H1 (cell line): ENCODE results near the gene ADSS1. TPM values are rescaled to one million over a fixed set of nuclear protein-coding genes. Genes with fewer than 3 reads are reported as not detected.

Source experiments
- CTCF ChIA-PET: fragments of 300-600 bp; sonication (Branson Sonifier 250); formaldehyde crosslinking; loops from one replicate; lab custom pipeline; 2021; ENCODE audit not compliant: partially characterized antibody; lab: Charles Lee
- POLR2A ChIA-PET: fragments of 300-600 bp; sonication (Branson Sonifier 250); formaldehyde crosslinking; loops from one replicate; lab custom pipeline; 2021; ENCODE audit warnings: inconsistent platforms; ENCODE audit not compliant: partially characterized antibody; lab: Charles Lee
- DNase-seq, 2 experiments: peaks; one replicate each; pipeline versions ENCODE4 v3.0.0 to v3.0.0-alpha.2; 2010 to 2022; ENCODE audit warnings: low spot score in 2 of 2, low read depth in 1 of 2, mixed read lengths in 1 of 2
- FAIRE-seq: peaks from 2 replicates; lab custom pipeline; 2011; peaks lifted over from hg19 to GRCh38; lab: Jason Lieb, UNC
- H2AFZ ChIP-seq: 2 replicates; pipeline ENCODE4 v1.8.1; 2012; ENCODE audit warnings: low read length, inconsistent platforms
- H2AK5ac ChIP-seq: 2 replicates; pipeline ENCODE4 v1.6.1; 2013; ENCODE audit warnings: low read depth, low read length
- H2BK120ac ChIP-seq: replicated peaks from 2 replicates; pipeline ENCODE3; 2013; ENCODE audit warnings: low read depth, low read length, inconsistent platforms
- H2BK12ac ChIP-seq: 2 replicates; pipeline ENCODE4 v1.6.1; 2013; ENCODE audit warnings: low read depth, low read length
- H2BK15ac ChIP-seq: 2 replicates; pipeline ENCODE4 v1.6.1; 2013; ENCODE audit warnings: low read length
- H2BK20ac ChIP-seq: 2 replicates; pipeline ENCODE4 v1.6.1; 2013; ENCODE audit warnings: low read length
- H2BK5ac ChIP-seq: 2 replicates; pipeline ENCODE4 v1.6.1; 2013; ENCODE audit warnings: low read depth, low read length
- H3K14ac ChIP-seq: 2 replicates; pipeline ENCODE4 v1.6.1; 2013; ENCODE audit warnings: inconsistent platforms; ENCODE audit not compliant: insufficient read length
- H3K18ac ChIP-seq: 2 replicates; pipeline ENCODE4 v1.6.1; 2013; ENCODE audit warnings: low read length; ENCODE audit errors: extremely low read depth
- H3K23ac ChIP-seq: 2 replicates; pipeline ENCODE4 v1.6.1; 2013; ENCODE audit warnings: inconsistent platforms; ENCODE audit not compliant: insufficient read length
- H3K23me2 ChIP-seq: 2 replicates; pipeline ENCODE4 v1.6.1; 2013; ENCODE audit warnings: low read depth, low read length
- H3K27ac ChIP-seq: 2 replicates; pipeline ENCODE4 v1.6.1; 2011; ENCODE audit warnings: low read depth, low read length, inconsistent platforms
- H3K27me3 ChIP-seq, 4 experiments: replicated peaks in 1 of 4; 1 replicate in 1 of 4; 2 replicates in 3 of 4; pipeline versions ENCODE4 v1.6.1 to v1.8.1; 2011 to 2013; ENCODE audit warnings: low read length in 3 of 4, mild to moderate bottlenecking in 3 of 4, inconsistent platforms in 2 of 4, mixed read lengths in 2 of 4, moderate library complexity in 1 of 4; ENCODE audit not compliant: control insufficient read depth in 3 of 4, insufficient read depth in 3 of 4; ENCODE audit errors: extremely low read depth in 1 of 4
- H3K36me3 ChIP-seq, 4 experiments: 2 replicates each; pipeline versions ENCODE4 v1.6.1 to v1.8.1; 2011 to 2013; ENCODE audit warnings: mild to moderate bottlenecking in 4 of 4, low read length in 3 of 4, moderate library complexity in 2 of 4, control low read depth in 1 of 4, inconsistent platforms in 1 of 4; ENCODE audit not compliant: insufficient read depth in 4 of 4, control insufficient read depth in 2 of 4
- H3K4ac ChIP-seq: replicated peaks from 2 replicates; pipeline ENCODE3; 2013; ENCODE audit warnings: low read length, low read depth, mixed read lengths, inconsistent platforms; ENCODE audit not compliant: insufficient read length
- H3K4me1 ChIP-seq, 4 experiments: replicated peaks in 1 of 4; 1 replicate in 1 of 4; 2 replicates in 3 of 4; pipeline versions ENCODE4 v1.6.1 to v1.8.1; 2011 to 2013; ENCODE audit warnings: low read length in 3 of 4, inconsistent platforms in 2 of 4, mixed read lengths in 1 of 4; ENCODE audit not compliant: insufficient read depth in 4 of 4, control insufficient read depth in 3 of 4
- H3K4me2 ChIP-seq, 2 experiments: 2 replicates each; pipeline versions ENCODE4 v1.6.1 to v1.8.1; 2011 to 2013; ENCODE audit warnings: low read depth in 2 of 2, low read length in 2 of 2, control low read depth in 1 of 2, inconsistent platforms in 1 of 2, mild to moderate bottlenecking in 1 of 2; ENCODE audit not compliant: insufficient read depth in 1 of 2
- H3K4me3 ChIP-seq, 4 experiments: fragments of 200-600, 300-600 bp in 1 of 4; sonication (generic), shearing (Covaris generic), sonication (Bioruptor Twin) in 1 of 4; 2 replicates each; pipeline versions ENCODE4 v1.5.1 to v1.8.1; 2011 to 2016; ENCODE audit warnings: low read length in 4 of 4, low read depth in 3 of 4, control low read depth in 2 of 4, inconsistent platforms in 2 of 4, mild to moderate bottlenecking in 2 of 4, mixed read lengths in 1 of 4, moderate library complexity in 1 of 4; ENCODE audit not compliant: insufficient read depth in 2 of 4; ENCODE audit errors: extremely low read depth in 1 of 4
- H3K56ac ChIP-seq: replicated peaks from 2 replicates; pipeline ENCODE3; 2013; ENCODE audit warnings: low read depth, mild to moderate bottlenecking, mixed read lengths, low read length, inconsistent platforms; ENCODE audit not compliant: insufficient read length
- H3K79me1 ChIP-seq: 2 replicates; pipeline ENCODE4 v1.6.1; 2013; ENCODE audit warnings: low read depth, low read length, control low read depth
- H3K79me2 ChIP-seq, 2 experiments: 2 replicates each; pipeline versions ENCODE4 v1.6.1 to v1.8.1; 2012 to 2013; ENCODE audit warnings: low read length in 2 of 2, mild to moderate bottlenecking in 2 of 2, inconsistent platforms in 1 of 2; ENCODE audit not compliant: insufficient read depth in 2 of 2, control insufficient read depth in 1 of 2
- H3K9ac ChIP-seq, 4 experiments: replicated peaks in 1 of 4; 1 replicate in 1 of 4; 2 replicates in 3 of 4; pipeline versions ENCODE4 v1.6.1 to v1.8.1; 2011 to 2013; ENCODE audit warnings: low read depth in 3 of 4, low read length in 3 of 4, control low read depth in 2 of 4, mild to moderate bottlenecking in 2 of 4, moderate library complexity in 2 of 4, inconsistent platforms in 1 of 4; ENCODE audit errors: extremely low read depth in 1 of 4
- H3K9me3 ChIP-seq, 2 experiments: 2 replicates each; pipeline versions ENCODE4 v1.6.1 to v1.8.1; 2012 to 2013; ENCODE audit warnings: mild to moderate bottlenecking in 2 of 2, moderate library complexity in 2 of 2, control low read depth in 1 of 2, inconsistent platforms in 1 of 2, low read depth in 1 of 2, low read length in 1 of 2, mixed read lengths in 1 of 2; ENCODE audit not compliant: insufficient read depth in 2 of 2
- H4K20me1 ChIP-seq, 2 experiments: replicated peaks in 1 of 2; 2 replicates each; pipeline versions ENCODE3 to v1.8.1; 2011 to 2013; ENCODE audit warnings: inconsistent platforms in 2 of 2, low read length in 2 of 2, mild to moderate bottlenecking in 1 of 2; ENCODE audit not compliant: insufficient read depth in 2 of 2, control insufficient read depth in 1 of 2
- H4K5ac ChIP-seq: 2 replicates; pipeline ENCODE4 v1.6.1; 2013; ENCODE audit warnings: low read length, low read depth, mixed read lengths, inconsistent platforms; ENCODE audit not compliant: insufficient read length
- H4K8ac ChIP-seq: 2 replicates; pipeline ENCODE4 v1.8.0; 2013; ENCODE audit warnings: mild to moderate bottlenecking, moderate library complexity, low read length, inconsistent platforms; ENCODE audit not compliant: insufficient read depth; ENCODE audit errors: extremely low read depth
- H4K91ac ChIP-seq: replicated peaks from 2 replicates; pipeline ENCODE3; 2013; ENCODE audit warnings: low read length, mixed read lengths, inconsistent platforms; ENCODE audit not compliant: insufficient read length
- ASH2L ChIP-seq: fragments of 200-600, 300-600 bp; sonication (generic); IDR thresholded peaks from one replicate; pipeline ENCODE4 v1.7.1; 2017; ENCODE audit warnings: low read length
- BACH1 ChIP-seq: IDR thresholded peaks from 2 replicates; pipeline ENCODE4 v1.6.1; 2012; ENCODE audit warnings: low read length, improper control_type of control experiment
- CBX5 ChIP-seq: fragments of 300-800, 300-1000 bp; sonication (generic); IDR thresholded peaks from 2 replicates; pipeline ENCODE4 v1.7.1; 2016; ENCODE audit warnings: antibody characterized with exemption, low read length, low read depth
- CBX8 ChIP-seq: fragments of 300-800, 300-1000 bp; sonication (generic); IDR thresholded peaks from 2 replicates; pipeline ENCODE4 v1.7.1; 2016; ENCODE audit warnings: low read depth, low read length, borderline replicate concordance
- CEBPB ChIP-seq: IDR thresholded peaks from 2 replicates; pipeline ENCODE4 v1.6.1; 2012; ENCODE audit warnings: low read depth, low read length
- CREB1 ChIP-seq: IDR thresholded peaks from 2 replicates; pipeline ENCODE4 v1.6.1; 2012; ENCODE audit warnings: inconsistent platforms
- FOSL1 ChIP-seq: IDR thresholded peaks from 2 replicates; pipeline ENCODE4 v1.6.1; 2011; ENCODE audit warnings: mild to moderate bottlenecking, low read depth, low read length, moderate library complexity; ENCODE audit not compliant: insufficient read depth
- HDAC2 ChIP-seq, 2 experiments: fragments of 300-600 bp in 1 of 2; sonication (generic) in 1 of 2; IDR thresholded peaks; 2 replicates each; pipeline ENCODE4 v1.6.1; 2011 to 2012; ENCODE audit warnings: low read depth in 2 of 2, low read length in 2 of 2, mild to moderate bottlenecking in 2 of 2, moderate library complexity in 2 of 2, borderline replicate concordance in 1 of 2, inconsistent platforms in 1 of 2
- KDM1A ChIP-seq: fragments of 200-600, 300-600 bp; sonication (generic); IDR thresholded peaks from 2 replicates; pipeline ENCODE4 v1.7.1; 2016; ENCODE audit warnings: mild to moderate bottlenecking, low read length, borderline replicate concordance
- MAFK ChIP-seq: IDR thresholded peaks from 2 replicates; pipeline ENCODE4 v1.6.1; 2012; ENCODE audit warnings: low read depth, mild to moderate bottlenecking, improper control_type of control experiment, low read length
- PHF8 ChIP-seq: fragments of 200-600 bp; sonication (generic); conservative IDR thresholded peaks from 2 replicates; pipeline ENCODE4 v1.7.1; 2012; ENCODE audit warnings: low read depth, mild to moderate bottlenecking, inconsistent platforms, low read length, moderate library complexity
- RFX5 ChIP-seq: IDR thresholded peaks from 2 replicates; pipeline ENCODE4 v1.6.1; 2011; ENCODE audit warnings: low read depth, low read length, improper control_type of control experiment, borderline replicate concordance
- SUZ12 ChIP-seq: fragments of 200-600 bp; sonication (generic); IDR thresholded peaks from 2 replicates; pipeline ENCODE4 v1.6.1; 2012; ENCODE audit warnings: mild to moderate bottlenecking, inconsistent platforms, low read length, moderate library complexity, mixed read lengths
- TAF1 ChIP-seq: IDR thresholded peaks from 2 replicates; pipeline ENCODE4 v1.6.1; 2011; ENCODE audit warnings: mild to moderate bottlenecking, low read depth, low read length
- TEAD4 ChIP-seq: IDR thresholded peaks from 2 replicates; pipeline ENCODE4 v1.6.1; 2012; ENCODE audit warnings: low read depth, low read length, inconsistent platforms, mixed read lengths
- WGBS, 2 experiments: shearing (Covaris generic) in 1 of 2; methylation state at CpG; one replicate each; pipeline versions ENCODE4 v1.1.6 to v1.1.7; 2013 to 2015; ENCODE audit warnings: low lambda C conversion rate in 2 of 2, mixed read lengths in 2 of 2, inconsistent platforms in 1 of 2, low coverage in 1 of 2, missing lambda C conversion rate in 1 of 2; ENCODE audit not compliant: insufficient replicate concordance in 2 of 2, insufficient coverage in 1 of 2, insufficient read length in 1 of 2; ENCODE audit errors: extremely low coverage in 1 of 2, missing lambda C conversion rate in 1 of 2; 5-methylcytosine and 5-hydroxymethylcytosine counted together
- polyA plus RNA-seq, 7 experiments: library from polyadenylated mRNA; depleted of rRNA in 3 of 7; stranded (reverse) in 5 of 7; unstranded in 2 of 7; fragments of >200 nt in 5 of 7; fragments of 200-250 nt in 2 of 7; gene quantifications; 1 replicate in 5 of 7; 2 replicates in 1 of 7; 4 replicates in 1 of 7; pipeline versions ENCODE4 v1.2.1 to v1.2.3, GENCODE V29; 2011 to 2013; ENCODE audit warnings: missing spikeins in 2 of 7, mixed read lengths in 2 of 7
- total RNA-seq: library from RNA; stranded (reverse); fragmentation: NEBNext Ultra II Directional; extraction: Animal tissue kit (Norgen Biotek cat#: 25700); gene quantifications from 2 replicates; pipeline ENCODE4 v1.2.1, GENCODE V29; 2021

ADSS1 gene
- total and polyA plus RNA-seq, 2 of the 8 experiments (the other 6 are each of a cell fraction or from before 2014, with no cell fraction given), result 7.1 to 7.9 TPM

DNA sequence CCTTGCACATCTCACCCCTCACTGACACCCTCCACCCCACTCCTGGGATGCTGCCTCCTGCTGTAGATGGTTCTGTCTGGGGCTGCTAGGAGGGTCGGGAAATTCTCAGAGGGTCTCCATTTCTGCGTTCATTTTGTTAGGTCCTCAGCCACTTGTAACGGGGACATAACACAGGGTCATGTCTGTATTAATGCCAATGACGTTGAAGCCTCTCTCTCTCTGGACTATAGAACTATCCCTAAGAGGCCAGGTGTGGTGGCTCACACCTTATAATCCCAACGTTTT, 43.5 kb downstream of the ADSS1 start:
- H3K79me1 ChIP-seq, result no peaks in the 10 kb centered on the region
- CTCF ChIA-PET, result interaction anchor here (0.9 to 7.8 kb wide), 11 partner anchors 9 to 109 kb away, joined by 3 to 110 read pairs (median 9); partner anchors contain the start of gene AKT1
- H4K8ac ChIP-seq, result no peak overlapping the region
- no peaks in the 10 kb centered on the region for H3K23me2 ChIP-seq
- no peak overlapping the region for H2BK20ac ChIP-seq
- peaks cover 0 to 16% (median 11%) of the 10 kb centered on the region in 4 experiments; a peak in 7 of 8 replicates for H3K36me3 ChIP-seq
- no peak overlapping the region for H2BK15ac ChIP-seq
- peaks cover 4 to 12% of the 10 kb centered on the region in 2 experiments for H4K20me1 ChIP-seq
- H3K4me1 ChIP-seq, result peaks cover 0 to 11% (median 8%) of the 10 kb centered on the region in 4 experiments; a peak in 6 of 7 replicates
- no peaks in the 10 kb centered on the region for H3K27me3 ChIP-seq
- no peak overlapping the region for H4K91ac ChIP-seq
- peaks cover 11 to 17% of the 10 kb centered on the region in 2 experiments; a peak in 2 of 4 replicates for H3K9me3 ChIP-seq
- H3K4me2 ChIP-seq, result no peak overlapping the region
- H3K56ac ChIP-seq, result no peak overlapping the region
- no peak overlapping the region for H3K9ac ChIP-seq
- H2BK5ac ChIP-seq, result 0 out of 2 replicates have a peak overlapping the region, but pooled peaks have one; percentile 2
- no peak for FAIRE-seq
- H4K5ac ChIP-seq, result no peak overlapping the region
- H3K18ac ChIP-seq, result no peak overlapping the region
- no peak for DNase-seq
- no peak overlapping the region for H2BK120ac ChIP-seq
- no peak overlapping the region for H3K14ac ChIP-seq
- POLR2A ChIA-PET, result interaction anchor here (1.7 to 2.3 kb wide), 4 partner anchors 8 to 15 kb away, joined by 5 to 13 read pairs (median 9); partner anchors contain the start of gene SIVA1
- 0 out of 2 replicates have a peak overlapping the region, but pooled peaks have one; percentile 17 for H2BK12ac ChIP-seq
- H3K79me2 ChIP-seq, result no peaks in the 10 kb centered on the region
- no peak overlapping the region for H3K4ac ChIP-seq
- H3K4me3 ChIP-seq, result no peak overlapping the region
- no peak overlapping the region for H3K23ac ChIP-seq
- peak overlapping the region; percentile 24; the same call in 1 of the 2 replicates for H3K27ac ChIP-seq
- 75% methylated on average over 5 of the region's 5 CpGs; no CpG with 5 or more reads in 1 of the 2 experiments for WGBS, 2 experiments
- H2AFZ ChIP-seq, result no peak overlapping the region
- H2AK5ac ChIP-seq, result no peak overlapping the region
- TF ChIP-seq CREB1 (no peak), CBX8 (no peak), RFX5 (no peak), CEBPB (no peak), HDAC2 (IDR thresholded peaks at IDR 0.05; ENCODE audit: borderline replicate concordance in 1 of 2, low read depth in 2 of 2, low read length in 2 of 2) (no peak), TAF1 (no peak), CBX5 (no peak), FOSL1 (no peak), TEAD4 (no peak), BACH1 (no peak), MAFK (no peak), ASH2L (no peak), KDM1A (no peak), PHF8 (no peak), SUZ12 (no peak)
